ENCODE results near the gene DOP1B.

Gene DOP1B, protein sequence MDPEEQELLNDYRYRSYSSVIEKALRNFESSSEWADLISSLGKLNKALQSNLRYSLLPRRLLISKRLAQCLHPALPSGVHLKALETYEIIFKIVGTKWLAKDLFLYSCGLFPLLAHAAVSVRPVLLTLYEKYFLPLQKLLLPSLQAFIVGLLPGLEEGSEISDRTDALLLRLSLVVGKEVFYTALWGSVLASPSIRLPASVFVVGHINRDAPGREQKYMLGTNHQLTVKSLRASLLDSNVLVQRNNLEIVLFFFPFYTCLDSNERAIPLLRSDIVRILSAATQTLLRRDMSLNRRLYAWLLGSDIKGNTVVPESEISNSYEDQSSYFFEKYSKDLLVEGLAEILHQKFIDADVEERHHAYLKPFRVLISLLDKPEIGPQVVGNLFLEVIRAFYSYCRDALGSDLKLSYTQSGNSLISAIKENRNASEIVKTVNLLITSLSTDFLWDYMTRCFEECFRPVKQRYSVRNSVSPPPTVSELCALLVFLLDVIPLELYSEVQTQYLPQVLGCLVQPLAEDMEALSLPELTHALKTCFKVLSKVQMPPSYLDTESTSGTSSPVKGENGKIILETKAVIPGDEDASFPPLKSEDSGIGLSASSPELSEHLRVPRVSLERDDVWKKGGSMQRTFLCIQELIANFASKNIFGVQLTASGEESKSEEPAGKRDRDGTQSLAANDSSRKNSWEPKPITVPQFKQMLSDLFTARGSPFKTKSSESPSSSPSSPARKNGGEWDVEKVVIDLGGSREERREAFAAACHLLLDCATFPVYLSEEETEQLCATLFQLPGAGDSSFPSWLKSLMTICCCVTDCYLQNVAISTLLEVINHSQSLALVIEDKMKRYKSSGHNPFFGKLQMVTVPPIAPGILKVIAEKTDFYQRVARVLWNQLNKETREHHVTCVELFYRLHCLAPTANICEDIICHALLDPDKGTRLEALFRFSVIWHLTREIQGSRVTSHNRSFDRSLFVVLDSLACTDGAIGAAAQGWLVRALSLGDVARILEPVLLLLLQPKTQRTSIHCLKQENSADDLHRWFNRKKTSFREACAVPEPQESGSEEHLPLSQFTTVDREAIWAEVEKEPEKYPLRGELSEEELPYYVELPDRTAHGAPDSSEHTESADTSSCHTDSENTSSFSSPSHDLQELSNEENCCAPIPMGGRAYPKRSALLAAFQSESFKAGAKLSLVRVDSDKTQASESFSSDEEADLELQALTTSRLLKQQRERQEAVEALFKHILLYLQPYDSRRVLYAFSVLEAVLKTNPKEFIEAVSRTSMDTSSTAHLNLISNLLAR (N-terminal part only)

DNA sequence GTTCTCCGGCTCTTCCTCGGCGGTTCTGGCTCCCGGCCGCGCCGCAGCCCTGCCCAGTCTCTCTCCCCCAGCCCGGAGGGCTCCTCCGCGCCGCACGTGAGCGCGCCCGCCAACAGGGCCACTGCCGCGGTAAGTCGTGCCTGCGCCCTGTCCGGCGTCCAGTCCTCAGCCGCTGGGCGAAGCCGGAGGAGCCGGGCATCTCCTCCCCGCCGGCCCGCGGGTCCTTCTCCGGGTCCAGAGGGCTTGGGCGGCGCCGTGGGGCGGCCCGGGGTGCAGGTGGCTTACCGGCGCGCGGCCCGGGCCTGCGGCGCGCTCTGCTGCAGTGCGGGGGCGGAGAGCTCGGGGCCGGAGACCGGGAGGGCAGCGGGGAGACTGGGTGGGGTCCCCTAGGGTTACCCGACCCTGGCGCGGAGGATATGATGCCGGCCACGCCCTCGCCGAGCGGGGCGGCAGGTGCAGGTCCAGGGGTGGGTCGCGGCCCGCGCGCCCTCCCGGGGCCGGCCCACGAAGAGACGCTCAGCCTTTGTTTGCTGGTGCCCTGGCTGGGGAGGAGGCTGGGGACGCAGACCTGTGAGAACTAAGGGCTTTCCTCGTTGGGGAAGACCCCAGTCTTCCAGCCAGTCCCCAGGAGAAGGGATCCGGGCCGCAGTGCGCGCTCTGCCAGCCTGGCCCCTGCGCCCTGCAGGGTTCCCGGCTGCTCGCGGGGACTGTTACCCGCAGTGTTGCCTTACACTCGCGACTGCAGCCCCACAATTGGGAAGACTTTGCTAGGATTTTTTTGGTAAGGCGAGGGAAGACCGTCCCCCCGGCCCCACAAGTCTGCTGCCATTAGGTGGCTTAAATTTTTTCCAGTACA is at the start of gene DOP1B:
Gene DOP1B, plus strand, starts transcription at position 10 of the 856 bp plus-strand sequence. CDS start 7,910 bp downstream, outside the sequence.
- TF ChIP-seq, protein P1, sequence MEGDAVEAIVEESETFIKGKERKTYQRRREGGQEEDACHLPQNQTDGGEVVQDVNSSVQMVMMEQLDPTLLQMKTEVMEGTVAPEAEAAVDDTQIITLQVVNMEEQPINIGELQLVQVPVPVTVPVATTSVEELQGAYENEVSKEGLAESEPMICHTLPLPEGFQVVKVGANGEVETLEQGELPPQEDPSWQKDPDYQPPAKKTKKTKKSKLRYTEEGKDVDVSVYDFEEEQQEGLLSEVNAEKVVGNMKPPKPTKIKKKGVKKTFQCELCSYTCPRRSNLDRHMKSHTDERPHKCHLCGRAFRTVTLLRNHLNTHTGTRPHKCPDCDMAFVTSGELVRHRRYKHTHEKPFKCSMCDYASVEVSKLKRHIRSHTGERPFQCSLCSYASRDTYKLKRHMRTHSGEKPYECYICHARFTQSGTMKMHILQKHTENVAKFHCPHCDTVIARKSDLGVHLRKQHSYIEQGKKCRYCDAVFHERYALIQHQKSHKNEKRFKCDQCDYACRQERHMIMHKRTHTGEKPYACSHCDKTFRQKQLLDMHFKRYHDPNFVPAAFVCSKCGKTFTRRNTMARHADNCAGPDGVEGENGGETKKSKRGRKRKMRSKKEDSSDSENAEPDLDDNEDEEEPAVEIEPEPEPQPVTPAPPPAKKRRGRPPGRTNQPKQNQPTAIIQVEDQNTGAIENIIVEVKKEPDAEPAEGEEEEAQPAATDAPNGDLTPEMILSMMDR (IDR thresholded peaks at IDR 0.05; ENCODE audit: insufficient read depth, low read length, poor library complexity, severe bottlenecking), result no peak
- no peak for TF ChIP-seq EZH2phosphoT487 (conservative IDR thresholded peaks at IDR 0.05; ENCODE audit: low read length)
- H2AFZ ChIP-seq (ENCODE audit: low read depth, low read length, severe bottlenecking), result peak within 1 kb of the TSS; percentile 85

DNA sequence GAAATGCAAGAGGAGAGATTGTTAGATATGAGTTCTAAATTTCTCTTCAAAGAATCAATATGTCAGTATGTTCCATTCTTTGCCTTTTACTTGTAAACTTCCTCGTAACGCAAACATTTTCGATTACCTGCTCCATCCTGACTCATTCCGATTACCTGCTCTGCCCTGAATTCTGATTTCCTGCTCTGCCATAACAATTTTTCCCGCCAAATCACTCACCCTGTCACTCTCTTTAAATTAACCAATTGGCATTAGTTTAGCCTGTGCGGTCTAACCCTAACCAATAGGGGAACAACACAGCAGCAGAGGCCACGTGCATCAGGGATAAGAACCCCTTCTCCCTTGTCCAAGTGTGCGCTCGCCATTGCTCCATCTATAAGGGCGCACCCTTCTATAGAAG is 46.8 kb upstream of the DOP1B start:
- no peak overlapping the region for H2AFZ ChIP-seq (ENCODE audit: low read depth, low read length, severe bottlenecking)
- H3K9me3 ChIP-seq (ENCODE audit: insufficient read depth, low read length), result no peaks in the 10 kb centered on the region
- H3K9me2 ChIP-seq (replicated peaks; ENCODE audit: insufficient read depth, low read length), result no peaks in the 10 kb centered on the region
- H4K20me1 ChIP-seq (ENCODE audit: low read depth, low read length), result no peaks in the 10 kb centered on the region
- H3F3A ChIP-seq (ENCODE audit: insufficient read depth), result no peaks in the 10 kb centered on the region
- H3K9ac ChIP-seq (ENCODE audit: low read length), result no peak overlapping the region
- no peak overlapping the region for H3K27ac ChIP-seq (ENCODE audit: low read depth, low read length)
- TF ChIP-seq, protein P1 (IDR thresholded peaks at IDR 0.05; ENCODE audit: insufficient read depth, low read length, poor library complexity, severe bottlenecking), result no peak
- no peak for TF ChIP-seq EZH2phosphoT487 (conservative IDR thresholded peaks at IDR 0.05; ENCODE audit: low read length)
- no peak overlapping the region for H3K4me2 ChIP-seq (ENCODE audit: low read depth, low read length, poor library complexity, severe bottlenecking)
- H3K4me3 ChIP-seq (ENCODE audit: insufficient read depth, low read length, poor library complexity, severe bottlenecking), result no peak overlapping the region
- no peaks in the 10 kb centered on the region for H3K79me2 ChIP-seq (ENCODE audit: insufficient read depth, low read length)
- no peaks in the 10 kb centered on the region for H3K36me3 ChIP-seq (ENCODE audit: low read length)
- no peaks in the 10 kb centered on the region for H3K27me3 ChIP-seq (ENCODE audit: low read length)

More for the DNA sequence above, at the start of gene DOP1B:
- no peaks in the 10 kb centered on the region for H3K9me2 ChIP-seq (replicated peaks; ENCODE audit: insufficient read depth, low read length)
- H3K4me3 ChIP-seq (ENCODE audit: insufficient read depth, low read length, poor library complexity, severe bottlenecking), result peak within 1 kb of the TSS; percentile 79
- H3K9me3 ChIP-seq (ENCODE audit: insufficient read depth, low read length), result no peaks in the 10 kb centered on the region
- no peak within 1 kb of the TSS for H3K27ac ChIP-seq (ENCODE audit: low read depth, low read length)
- H3K4me2 ChIP-seq (ENCODE audit: low read depth, low read length, poor library complexity, severe bottlenecking), result peak within 1 kb of the TSS; percentile 62
- no peaks in the 10 kb centered on the region for H3F3A ChIP-seq (ENCODE audit: insufficient read depth)
- no peaks in the 10 kb centered on the region for H4K20me1 ChIP-seq (ENCODE audit: low read depth, low read length)
- H3K27me3 ChIP-seq (ENCODE audit: low read length), result no peaks in the 10 kb centered on the region
- no peaks in the 10 kb centered on the region for H3K79me2 ChIP-seq (ENCODE audit: insufficient read depth, low read length)
- H3K36me3 ChIP-seq (ENCODE audit: low read length), result no peaks in the 10 kb centered on the region
- peak within 1 kb of the TSS; percentile 60 for H3K9ac ChIP-seq (ENCODE audit: low read length)

DNA sequence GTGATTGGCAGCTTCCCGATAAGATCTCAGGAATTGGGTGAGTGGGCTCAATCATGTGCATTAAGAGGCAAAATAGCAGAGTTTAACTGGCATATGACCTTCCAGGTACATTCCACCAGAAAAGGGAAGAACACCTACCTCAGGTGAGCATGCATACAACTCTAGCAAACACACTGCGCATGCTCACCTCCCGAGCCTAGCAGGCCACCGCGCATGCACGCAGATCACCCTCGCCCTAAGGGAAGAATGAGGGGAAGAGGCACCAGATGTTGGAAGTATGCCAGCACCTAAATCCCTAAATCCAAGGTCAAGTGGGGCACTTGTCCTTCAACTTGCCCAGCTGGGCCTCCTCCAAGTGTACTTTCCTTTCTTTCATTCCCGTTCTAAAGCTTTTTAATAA is 45.4 kb upstream of the DOP1B start:
- Histone ChIP-seq H3K9ac (ENCODE audit: low read length) (no peak overlapping the region), H3K4me2 (ENCODE audit: low read depth, low read length, poor library complexity, severe bottlenecking) (no peak overlapping the region), H3K4me3 (ENCODE audit: insufficient read depth, low read length, poor library complexity, severe bottlenecking) (no peak overlapping the region), H3K9me2 (replicated peaks; ENCODE audit: insufficient read depth, low read length) (no peaks in the 10 kb centered on the region), H3K36me3 (ENCODE audit: low read length) (no peaks in the 10 kb centered on the region), H3K27me3 (ENCODE audit: low read length) (no peaks in the 10 kb centered on the region), H3K27ac (ENCODE audit: low read depth, low read length) (no peak overlapping the region), H3K79me2 (ENCODE audit: insufficient read depth, low read length) (no peaks in the 10 kb centered on the region), H4K20me1 (ENCODE audit: low read depth, low read length) (no peaks in the 10 kb centered on the region), H2AFZ (ENCODE audit: low read depth, low read length, severe bottlenecking) (no peak overlapping the region), H3K9me3 (ENCODE audit: insufficient read depth, low read length) (no peaks in the 10 kb centered on the region), H3F3A (ENCODE audit: insufficient read depth) (no peaks in the 10 kb centered on the region)
- TF ChIP-seq, protein P1 (IDR thresholded peaks at IDR 0.05; ENCODE audit: insufficient read depth, low read length, poor library complexity, severe bottlenecking), result no peak
- TF ChIP-seq EZH2phosphoT487 (conservative IDR thresholded peaks at IDR 0.05; ENCODE audit: low read length), result no peak

All from SU-DHL-6 (cell line).